SKM-1 treated with dmso at 0.1 percent for 144 hours (cell line): ENCODE measurements around the gene CHD6.
"Not testable (repeated sequence)": the region's sequence is repeated elsewhere in the genome, so short reads cannot be mapped to it uniquely, and the experiment has no call there.

Source experiments
- DNase-seq: peaks from one replicate; lab custom pipeline; 2025; ENCODE audit not compliant: unreplicated experiment; lab: John Stamatoyannopoulos, UW

Gene CHD6

DNA sequence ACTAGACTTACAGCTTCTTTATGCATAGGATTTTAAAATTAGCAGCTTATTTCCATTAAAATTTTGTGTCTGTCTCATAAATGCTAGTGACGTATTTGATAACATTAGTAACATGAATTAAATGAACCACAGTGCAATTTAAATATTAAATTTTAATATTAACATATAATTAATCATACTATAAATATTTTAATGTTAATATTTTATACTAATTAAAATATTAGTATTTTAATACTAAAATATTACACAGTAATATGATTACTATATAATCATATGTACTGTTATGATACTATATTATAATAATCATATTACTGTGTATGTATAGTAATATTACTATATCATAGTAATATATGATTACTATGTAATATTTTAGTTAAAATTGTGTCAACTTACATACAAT, 73.7 kb downstream of the CHD6 start:
- DNase-seq: no peak

GRCh38 chr20:41540918-41541317, 77.3 kb downstream of the CHD6 start:
- no peak for DNase-seq

- DNase-seq: no peak
Observed at GRCh38 chr20:41540459-41540858, 77.7 kb downstream of the CHD6 start.

- no peak for DNase-seq
Observed at GRCh38 chr20:41538810-41539596, 79.2 kb downstream of the CHD6 start.

DNA sequence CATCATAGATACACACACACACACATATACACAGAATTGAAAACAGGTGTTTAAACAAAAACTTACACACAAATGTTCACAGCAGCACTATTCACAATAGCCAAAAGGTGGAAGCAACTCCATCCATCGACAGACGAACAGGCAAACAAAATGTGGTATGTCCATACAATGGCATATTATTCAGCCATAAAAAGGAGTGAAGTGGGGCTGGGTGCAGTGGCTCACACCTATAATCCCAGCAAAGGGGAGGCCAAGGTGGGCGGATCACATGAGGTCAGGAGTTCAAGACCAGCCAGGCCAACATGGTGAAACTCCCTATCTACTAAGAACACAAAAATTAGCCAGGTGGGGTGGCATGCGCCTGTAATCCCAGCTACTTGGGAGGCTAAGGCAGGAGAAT, 80.3 kb downstream of the CHD6 start:
- DNase-seq: no peak

GRCh38 chr20:41535551-41535950, 82.6 kb downstream of the CHD6 start:
- not testable (repeated sequence) for DNase-seq

- no peak for DNase-seq
Observed at GRCh38 chr20:41534842-41535241, 83.3 kb downstream of the CHD6 start.

- DNase-seq: no peak
Observed at GRCh38 chr20:41534170-41534569, 84.0 kb downstream of the CHD6 start.

DNA sequence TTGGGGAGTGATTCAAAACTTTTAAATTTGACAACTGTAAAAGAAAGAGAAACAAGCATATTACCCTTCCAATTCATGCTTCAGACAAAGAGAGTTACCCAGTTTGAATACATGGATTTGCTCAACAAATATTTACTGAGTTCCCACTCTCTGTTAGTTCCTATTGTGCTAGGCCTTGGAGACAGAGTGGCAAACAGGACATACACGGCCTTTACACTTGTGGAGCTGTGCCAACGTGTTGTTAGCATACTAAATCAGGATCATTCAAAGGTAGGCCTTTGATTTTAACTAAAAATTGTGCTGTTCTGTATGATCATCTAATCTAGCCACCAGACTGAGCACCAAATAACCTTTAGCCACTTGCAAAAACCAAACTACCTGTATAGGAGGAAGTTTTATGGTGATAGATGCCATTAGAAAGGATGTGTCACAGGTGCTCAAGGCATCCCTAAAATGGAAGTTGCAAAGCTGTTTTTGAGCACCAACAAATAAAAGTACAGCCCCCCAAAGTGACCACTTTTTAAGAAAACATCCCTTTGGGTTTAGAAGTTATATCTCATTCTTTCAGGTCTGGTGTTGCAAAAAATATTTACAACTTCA, 84.5 kb downstream of the CHD6 start:
- DNase-seq: no peak

- no peak for DNase-seq
Observed at GRCh38 chr20:41532935-41533334, 85.2 kb downstream of the CHD6 start.

- DNase-seq: no peak
Observed at GRCh38 chr20:41531518-41532275, 86.5 kb downstream of the CHD6 start.

GRCh38 chr20:41530923-41531322, 87.3 kb downstream of the CHD6 start:
- DNase-seq: no peak

DNA sequence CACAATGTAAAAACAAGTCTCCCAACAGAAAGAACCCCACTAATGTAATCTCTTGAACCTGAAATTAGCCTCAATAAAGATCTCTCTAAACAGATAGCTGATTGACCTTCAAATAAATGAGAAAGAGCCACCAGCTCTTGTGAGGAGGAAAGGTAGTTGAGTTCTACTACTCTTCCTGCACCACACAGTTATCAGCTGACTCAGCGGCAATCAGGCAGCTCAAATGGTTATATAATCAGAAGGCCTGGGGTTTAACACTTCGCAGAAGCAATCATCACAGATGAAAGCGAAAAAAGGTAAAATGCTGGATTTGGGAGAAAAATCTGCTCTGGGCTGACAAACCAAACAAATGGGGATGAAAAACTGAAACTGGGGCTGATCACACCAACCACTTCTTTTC, 91.8 kb downstream of the CHD6 start:
- no peak for DNase-seq

- DNase-seq: no peak
Observed at GRCh38 chr20:41524980-41525613, 93.1 kb downstream of the CHD6 start.

DNA sequence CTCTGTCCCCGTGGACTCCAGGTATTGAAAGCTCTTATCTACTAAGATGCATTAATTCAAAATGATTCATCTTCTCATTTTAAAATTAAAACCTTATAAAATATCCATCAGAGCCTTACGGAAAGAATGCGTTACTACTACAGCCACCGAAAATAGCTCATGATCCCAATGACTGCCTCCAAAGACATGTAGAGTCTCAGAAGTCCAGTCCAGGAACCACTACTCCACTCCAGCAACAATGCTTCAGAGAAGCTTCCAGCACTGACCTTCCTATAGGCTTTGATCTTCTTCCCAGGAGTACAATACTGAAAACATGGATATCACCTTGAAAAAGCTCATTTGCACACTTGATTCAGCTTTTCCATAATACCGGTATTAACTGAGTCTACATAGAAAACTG, 94.3 kb downstream of the CHD6 start:
- no peak for DNase-seq

GRCh38 chr20:41513829-41514228, 104.3 kb downstream of the CHD6 start:
- no peak for DNase-seq

- no peak for DNase-seq
Observed at GRCh38 chr20:41512624-41513023, 105.6 kb downstream of the CHD6 start.

GRCh38 chr20:41510847-41511450, 107.2 kb downstream of the CHD6 start:
- no peak for DNase-seq

- no peak for DNase-seq
Observed at GRCh38 chr20:41510224-41510623, 108.0 kb downstream of the CHD6 start.

DNA sequence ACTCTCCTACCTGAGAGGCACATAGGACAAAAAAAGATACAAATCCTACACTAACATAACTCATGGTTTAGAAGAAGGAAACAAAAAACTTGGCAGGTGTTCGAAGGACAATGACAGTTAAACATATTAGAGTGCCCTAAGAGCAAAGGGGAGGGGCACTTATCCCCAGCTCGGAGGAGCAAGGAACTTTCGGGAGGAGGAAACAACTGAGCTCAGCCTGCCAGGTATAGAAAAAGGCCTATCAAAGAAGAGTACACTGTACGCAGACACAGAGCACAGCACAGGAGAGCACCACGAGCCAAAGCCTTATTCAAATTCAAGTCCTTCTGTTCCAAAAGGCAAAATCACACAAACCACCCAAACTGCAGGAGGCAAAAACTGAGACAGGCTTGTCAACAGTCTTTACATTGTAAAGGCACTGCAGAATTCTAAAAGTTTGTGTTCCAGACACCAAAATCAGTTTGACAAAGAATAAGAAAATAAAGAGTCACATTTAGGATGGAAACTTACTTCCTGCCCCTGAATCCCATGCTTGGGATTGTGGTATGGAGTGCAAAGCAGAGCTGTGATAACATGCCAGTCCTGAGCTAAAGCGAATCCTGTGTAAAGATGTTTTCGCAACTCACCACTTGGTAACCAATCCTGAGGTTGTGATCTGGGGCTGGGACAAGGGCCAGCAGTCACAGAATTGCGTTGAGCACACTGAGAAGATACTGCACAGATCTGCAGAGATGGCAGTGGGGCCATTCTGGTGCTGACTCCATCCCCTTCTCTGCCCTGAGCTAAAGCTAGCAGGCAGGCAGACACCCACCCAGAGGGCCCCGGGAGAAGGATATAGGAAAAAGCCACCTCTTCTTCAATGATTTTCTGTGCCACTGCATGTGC, 108.6 kb downstream of the CHD6 start:
- no peak for DNase-seq
